GOT3 (cell line): ENCODE results near the gene SLC24A4.
"Not testable (repeated sequence)": the region's sequence is repeated elsewhere in the genome, so short reads cannot be mapped to it uniquely, and the experiment has no call there.

ENCODE experiments used
- DNase-seq: peaks from one replicate; lab custom pipeline; 2025; ENCODE audit warnings: mixed read lengths; lab: John Stamatoyannopoulos, UW

SLC24A4 gene

DNA sequence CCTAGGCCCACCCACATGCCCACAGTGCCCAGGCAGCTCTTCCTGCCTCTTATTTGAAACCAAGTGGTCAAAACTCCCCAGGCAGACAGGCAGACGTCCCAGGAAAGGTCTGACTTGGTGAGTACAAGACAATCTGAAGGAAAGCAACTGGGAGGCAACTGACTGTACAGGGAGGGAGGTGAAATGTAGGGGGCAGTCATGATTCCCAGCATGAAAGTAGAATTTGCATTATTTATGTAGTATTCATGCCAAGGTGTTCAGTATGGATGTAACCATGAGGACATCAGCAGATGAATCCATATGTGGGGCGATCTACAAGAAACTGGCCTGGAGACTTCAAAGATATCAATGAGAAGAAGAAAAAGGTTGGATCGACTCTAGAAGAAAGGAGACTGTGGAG is 46.1 kb downstream of the SLC24A4 start:
- DNase-seq: no peak

GRCh38 chr14:92372230-92372629 is 49.3 kb downstream of the SLC24A4 start:
- no peak for DNase-seq

DNA sequence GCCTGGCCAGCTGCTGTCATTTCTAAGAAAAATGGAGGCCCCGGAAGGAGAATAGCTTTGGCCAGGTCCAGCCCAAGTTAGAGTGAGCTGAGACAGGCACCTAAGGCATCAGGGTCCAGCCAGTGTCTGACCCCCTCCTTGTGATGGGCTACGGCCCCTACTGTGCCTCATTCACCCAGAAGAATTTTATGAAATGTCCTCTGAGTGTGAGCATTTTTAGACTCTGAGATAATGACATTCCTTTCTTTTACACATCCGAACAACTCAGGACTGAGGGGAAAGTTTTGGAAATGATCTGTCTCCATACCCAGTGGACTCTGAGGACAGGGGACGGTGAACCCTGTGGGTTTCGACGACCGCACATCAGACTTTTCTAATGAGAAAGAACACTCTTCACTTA is 50.4 kb downstream of the SLC24A4 start:
- no peak for DNase-seq

DNA sequence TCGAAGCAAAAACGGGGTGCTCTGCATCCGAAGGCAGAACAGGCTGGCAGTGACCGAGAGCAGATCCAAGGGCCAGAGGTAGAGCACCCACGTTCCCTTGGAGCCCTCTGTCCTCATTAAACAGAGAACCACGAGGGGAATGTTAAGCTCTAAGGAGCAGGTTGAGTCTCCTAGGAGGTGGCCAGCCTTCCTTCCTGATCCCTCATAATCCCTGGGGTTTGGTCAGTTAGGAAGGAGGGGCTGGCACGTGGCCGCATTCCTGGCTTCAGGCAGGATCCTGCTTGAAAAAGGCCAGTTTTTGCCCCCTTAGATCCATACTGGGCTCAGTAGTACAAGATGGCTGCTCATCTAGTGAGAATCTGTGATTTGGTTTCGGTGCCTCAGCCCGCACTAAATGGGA is 57.2 kb downstream of the SLC24A4 start:
- no peak for DNase-seq

- DNase-seq: no peak
Measured at GRCh38 chr14:92380582-92380981, 57.6 kb downstream of the SLC24A4 start.

DNA sequence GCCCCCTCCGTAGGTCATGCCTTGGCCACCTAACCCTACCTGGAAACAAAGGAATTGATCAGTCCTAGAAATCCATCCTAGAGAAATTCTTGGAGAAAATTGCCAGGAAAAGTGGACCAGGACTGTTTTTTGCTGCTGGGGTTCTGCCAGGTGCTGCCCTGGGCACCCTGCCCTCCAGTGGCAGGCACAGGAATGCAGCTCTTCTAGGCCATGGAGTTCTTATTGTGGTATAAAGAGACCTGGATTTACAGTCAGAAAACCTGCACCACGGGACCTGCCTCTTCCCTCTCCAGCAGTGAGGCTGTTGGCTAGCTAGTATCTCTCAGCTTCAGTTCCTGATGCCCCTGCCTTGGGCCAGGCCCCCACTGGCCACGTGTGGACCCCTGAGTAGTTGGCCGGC is 59.7 kb downstream of the SLC24A4 start:
- DNase-seq: no peak

DNA sequence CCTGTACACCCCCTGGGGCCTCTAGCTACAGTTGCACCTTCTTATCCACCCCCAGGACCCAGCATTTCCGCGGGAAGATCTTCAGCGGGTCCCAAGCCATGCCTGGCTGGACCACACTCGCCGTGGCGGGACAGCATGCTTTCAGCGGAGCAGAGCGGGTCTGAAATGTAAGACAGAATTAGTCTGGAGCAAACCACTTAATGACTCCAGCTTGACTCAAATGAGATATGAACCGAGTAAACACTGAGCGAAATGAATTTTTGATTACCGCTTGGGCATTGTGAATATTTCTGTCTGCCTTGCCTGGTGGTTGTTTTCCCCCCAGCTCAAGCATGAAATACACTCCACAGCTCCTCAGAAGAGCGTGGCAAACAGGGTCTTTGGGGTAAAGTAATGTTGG is 60.8 kb downstream of the SLC24A4 start:
- DNase-seq: no peak

DNA sequence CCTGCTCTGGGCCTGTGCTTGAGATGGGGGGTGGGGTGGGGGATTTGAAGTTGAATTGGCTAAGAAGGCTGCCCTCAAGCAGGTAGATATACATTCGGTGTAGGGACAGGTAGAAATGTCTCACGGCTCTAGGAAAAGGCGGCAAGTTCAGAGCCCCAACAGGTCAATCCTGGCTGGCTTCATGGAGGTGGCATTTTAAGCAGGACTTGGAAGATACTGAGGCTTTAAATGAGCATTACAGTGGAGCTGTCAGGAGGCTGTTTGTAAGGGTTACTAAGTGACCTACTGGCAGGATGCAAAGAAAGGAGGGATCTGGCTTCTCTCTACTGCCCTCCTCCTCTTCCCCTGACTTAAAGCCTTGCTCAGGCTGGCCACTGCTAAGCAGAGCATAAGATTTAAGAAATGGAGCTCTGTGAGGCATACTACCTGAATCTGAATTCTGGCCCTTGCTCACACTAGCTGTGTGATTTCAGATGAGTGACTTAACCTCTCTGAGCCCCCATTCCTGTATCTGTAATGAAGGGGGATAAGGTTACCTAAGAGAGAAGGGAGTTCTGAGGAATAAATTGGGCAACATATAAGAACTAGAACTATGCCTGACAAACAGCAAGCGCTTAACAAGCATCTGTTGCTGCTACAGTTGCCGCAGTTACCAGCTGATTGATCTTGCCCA is 61.6 kb downstream of the SLC24A4 start:
- DNase-seq: no peak

GRCh38 chr14:92385561-92385960 is 62.6 kb downstream of the SLC24A4 start:
- DNase-seq: no peak

DNA sequence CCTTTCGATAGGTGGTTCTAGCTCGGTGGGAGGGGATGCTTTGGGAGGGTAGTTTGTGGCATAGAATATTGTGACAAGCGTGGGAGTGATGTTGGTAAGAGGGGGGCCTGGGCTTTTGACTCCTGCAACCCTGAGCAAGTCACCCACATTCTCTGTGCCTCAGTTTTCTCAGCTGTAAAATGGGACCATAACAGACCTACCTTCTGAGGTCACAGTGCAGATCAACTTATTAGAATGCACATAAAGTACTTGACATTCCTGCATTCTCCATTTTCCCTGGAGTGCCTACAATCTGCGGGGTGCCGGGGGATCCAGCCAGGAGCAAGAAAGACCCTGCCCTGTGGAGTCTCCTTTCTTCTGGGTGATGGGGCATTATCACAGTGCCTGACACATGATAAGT is 63.2 kb downstream of the SLC24A4 start:
- no peak for DNase-seq

GRCh38 chr14:92386637-92387036 is 63.7 kb downstream of the SLC24A4 start:
- DNase-seq: no peak

DNA sequence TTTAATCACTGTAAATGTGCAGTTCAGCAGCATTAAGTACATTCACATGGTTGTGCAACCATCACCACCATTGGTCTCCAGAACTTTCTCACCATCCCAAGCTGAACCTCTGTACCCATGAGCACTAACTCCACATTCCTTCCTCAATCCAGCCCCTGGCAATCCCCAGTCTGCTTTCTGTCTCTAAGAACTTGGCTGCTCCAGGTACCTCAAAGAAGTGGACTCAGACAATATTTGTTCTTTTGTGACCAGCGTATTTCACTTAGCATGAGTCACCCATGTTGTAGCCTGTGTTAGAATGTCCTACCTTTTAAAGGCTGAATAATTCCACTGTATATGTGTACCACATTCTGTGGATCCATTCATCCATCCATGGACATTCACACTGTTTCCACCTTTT is 64.6 kb downstream of the SLC24A4 start:
- DNase-seq: no peak

- DNase-seq: no peak
Measured at GRCh38 chr14:92389598-92390158, 66.7 kb downstream of the SLC24A4 start.

GRCh38 chr14:92391726-92392125 is 68.8 kb downstream of the SLC24A4 start:
- DNase-seq: no peak

GRCh38 chr14:92392711-92393110 is 69.7 kb downstream of the SLC24A4 start:
- DNase-seq: no peak

DNA sequence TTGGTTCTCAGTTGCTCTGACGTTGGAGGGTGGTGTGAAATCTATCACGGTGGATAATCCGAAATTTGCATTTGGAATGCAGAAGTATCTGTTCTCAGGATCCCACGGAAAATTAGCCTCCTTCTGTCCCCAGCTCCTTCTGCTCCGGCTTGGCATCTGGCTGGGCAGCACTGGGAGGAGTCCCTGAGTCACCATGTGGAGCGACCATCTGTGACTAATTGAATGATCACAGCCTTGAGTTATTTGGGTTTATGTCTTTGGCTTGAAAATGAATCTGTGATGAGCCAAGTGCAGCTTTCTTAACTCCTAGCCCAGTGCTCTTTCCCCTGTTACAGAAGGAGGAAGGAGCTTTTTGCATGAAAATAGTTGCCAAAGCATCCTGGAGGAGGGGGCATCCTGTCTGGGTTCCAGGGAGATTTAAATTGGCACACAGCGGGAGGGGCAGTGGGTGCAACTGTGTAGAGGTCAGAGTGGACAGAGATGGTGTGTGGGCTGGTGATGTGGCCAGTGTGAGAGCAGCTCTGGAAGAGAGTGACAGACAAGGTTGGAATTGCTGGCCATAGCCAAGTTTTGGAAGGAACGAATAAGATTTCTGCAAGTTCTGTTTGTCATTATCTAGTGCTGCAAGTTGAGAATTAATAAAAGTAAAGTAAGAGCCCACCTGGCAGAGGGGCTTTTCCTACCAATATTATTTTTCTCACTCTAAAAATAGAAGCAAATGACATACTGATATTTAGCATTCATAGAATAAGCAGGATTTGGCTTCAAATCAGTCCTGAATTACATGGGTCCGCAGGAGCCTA is 74.4 kb downstream of the SLC24A4 start:
- DNase-seq: no peak

DNA sequence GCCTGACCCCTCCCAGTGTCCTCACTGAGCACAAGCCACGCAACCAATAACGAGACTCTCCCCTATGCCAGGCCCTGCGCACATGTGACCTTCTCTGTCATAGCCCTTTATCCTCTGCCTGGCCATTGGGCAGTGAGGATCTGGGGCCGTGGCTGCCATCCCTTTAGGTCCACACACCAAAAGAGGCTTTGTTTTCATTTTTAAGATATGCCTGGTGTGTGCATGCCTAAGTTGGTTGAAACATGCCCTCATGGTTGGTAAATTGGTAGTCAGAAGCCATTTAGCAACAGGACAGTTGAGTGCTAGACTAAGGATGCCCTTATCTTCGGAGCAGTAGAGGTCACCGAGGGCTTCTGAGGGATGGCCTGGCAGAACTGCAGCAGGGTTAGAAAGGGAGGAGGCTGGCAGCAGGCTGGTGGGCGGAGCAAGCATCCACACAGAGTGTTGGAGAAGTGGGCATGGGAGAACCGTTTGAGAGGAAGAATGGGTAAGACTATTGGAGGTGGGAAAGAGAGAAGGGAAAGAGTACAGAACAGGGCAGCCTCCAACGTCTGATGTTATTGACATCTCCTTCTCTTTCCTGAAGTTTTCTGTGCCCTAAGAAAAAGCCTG is 75.1 kb downstream of the SLC24A4 start:
- no peak for DNase-seq

DNA sequence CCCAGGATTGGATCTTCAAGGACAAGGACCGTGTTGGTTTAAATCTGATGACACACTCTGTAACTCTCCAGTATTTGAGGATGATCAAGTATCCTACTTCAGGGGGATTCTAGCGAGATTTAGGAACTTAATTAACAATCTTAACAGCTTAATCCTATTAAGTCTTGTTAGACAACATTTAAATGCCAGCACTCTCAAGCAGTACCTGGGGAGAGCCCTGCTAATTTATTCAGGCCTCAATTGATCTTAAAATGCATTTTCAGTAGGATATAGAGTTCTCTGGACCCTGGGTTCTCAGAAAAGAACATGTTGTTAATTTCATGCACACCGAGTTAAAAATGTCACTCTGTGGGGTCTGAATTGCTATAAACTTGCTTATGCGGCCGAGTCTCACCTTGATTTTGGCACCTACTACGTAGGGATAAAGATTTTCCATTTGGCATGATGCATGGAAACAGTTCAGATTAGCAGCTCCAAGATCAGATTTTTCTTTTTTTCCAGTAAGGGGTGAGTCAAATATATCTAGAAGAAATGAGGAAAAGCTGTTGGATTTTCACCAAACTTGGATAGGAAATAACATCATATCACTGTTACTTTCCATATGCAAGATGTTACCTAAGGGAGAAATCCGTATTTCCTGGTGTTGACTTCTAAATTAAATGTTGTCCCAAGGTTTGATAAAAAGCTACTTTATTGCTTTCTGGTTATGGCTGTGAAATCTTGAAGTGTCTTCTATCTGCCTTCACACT is 76.1 kb downstream of the SLC24A4 start:
- no peak for DNase-seq

DNA sequence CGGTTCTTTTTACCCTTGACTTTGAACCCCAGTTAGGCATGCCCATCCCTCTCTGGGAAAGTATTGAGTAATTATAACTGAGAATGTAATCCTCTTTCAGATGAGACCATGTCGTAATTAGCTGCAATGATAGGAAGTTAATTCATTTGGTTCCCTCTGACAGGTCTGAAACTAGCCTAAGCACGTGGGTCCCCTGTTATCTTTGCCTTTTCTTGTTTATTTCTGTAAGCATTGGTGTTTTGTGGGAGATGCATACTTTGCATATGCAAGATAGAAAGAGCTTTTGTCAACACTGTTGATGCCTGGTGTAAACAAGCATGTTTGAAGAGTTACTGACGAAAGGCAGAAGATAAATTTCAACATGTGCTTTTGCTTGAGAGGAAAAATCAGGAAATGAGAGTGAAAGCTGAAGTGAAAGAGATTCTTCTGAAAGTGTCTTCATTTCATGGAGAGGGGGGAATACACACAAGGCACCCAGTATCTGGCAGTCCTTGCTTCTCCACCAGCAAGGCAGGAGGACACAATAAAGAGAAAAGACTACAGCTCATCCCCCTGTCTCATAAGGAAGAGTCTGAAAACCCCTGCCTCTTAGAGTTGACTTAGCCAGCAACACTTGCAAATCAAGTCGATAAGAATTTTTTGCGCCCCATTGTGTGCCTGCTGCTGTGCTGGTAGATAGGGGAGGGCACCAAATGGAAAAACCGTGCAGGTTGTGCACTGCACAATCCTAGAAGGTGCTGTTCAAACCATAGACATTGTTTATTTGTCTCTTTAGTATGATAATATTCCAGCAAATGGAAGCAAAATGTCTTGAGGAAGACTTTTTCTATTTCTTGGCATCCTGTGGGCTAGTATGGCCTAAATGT is 77.8 kb downstream of the SLC24A4 start:
- no peak for DNase-seq

DNA sequence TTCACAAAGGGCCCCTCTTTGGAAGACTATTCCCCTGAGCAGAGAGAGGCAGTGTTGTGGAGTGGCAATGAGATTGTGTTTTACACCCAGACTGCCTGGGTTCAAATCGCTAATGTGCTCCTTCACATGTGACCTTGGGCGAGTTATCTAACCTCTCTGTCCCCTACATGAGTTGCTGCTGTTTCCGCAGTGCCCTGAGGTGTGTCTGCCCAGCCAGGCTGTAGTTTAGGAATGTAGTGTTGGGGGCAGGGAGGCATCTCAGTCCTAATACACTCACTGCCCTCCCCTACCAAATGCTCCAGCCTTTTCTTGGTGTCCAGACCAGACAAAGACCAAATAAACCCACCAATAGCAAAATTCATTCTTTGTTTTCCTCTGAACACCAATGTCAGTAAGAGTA is 78.6 kb downstream of the SLC24A4 start:
- no peak for DNase-seq

DNA sequence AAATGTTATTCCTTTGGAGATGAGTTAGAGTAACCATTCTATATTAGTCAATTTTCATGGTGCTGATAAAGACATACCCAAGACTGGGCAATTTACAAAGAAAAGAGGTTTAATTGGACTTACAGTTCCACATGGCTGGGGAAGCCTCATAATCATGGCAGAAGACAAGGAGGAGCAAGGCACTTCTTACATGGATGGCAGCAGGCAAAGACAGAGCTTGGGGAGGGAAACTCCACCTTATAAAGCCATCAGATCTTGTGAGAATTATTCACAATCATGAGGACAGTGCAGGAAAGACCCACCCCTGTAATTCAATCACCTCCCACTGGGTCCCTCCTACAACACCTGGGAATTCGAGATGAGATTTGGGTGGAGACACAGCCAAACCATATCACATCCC is 79.5 kb downstream of the SLC24A4 start:
- not testable (repeated sequence) for DNase-seq
